Hepatocyte (in vitro differentiated cells): Measurements from ENCODE around the gene THRAP3. TPM values are rescaled to one million over a fixed set of nuclear protein-coding genes. Genes with fewer than 3 reads are reported as not detected.

Source experiments
- DNase-seq: peaks from one replicate; pipeline ENCODE4 v3.0.0-alpha.2; 2016; ENCODE audit warnings: low spot score
- H2AFZ ChIP-seq: fragments of 200-600 bp; sonication (generic); 2 replicates; pipeline ENCODE4 v1.6.0; 2016; ENCODE audit warnings: antibody characterized with exemption, mild to moderate bottlenecking
- H3K27ac ChIP-seq: fragments of 200-600 bp; sonication (generic); 2 replicates; pipeline ENCODE4 v1.5.1; 2016; ENCODE audit warnings: mild to moderate bottlenecking
- H3K27me3 ChIP-seq: fragments of 200-600 bp; sonication (generic); 2 replicates; pipeline ENCODE4 v1.6.1; 2016
- H3K36me3 ChIP-seq: fragments of 200-600 bp; sonication (generic); replicated peaks from 2 replicates; pipeline ENCODE4 v1.5.1; 2016; ENCODE audit warnings: low read depth; ENCODE audit not compliant: insufficient read depth
- H3K4me1 ChIP-seq: fragments of 200-600 bp; sonication (generic); 2 replicates; pipeline ENCODE4 v1.5.1; 2016; ENCODE audit warnings: mild to moderate bottlenecking, moderate library complexity; ENCODE audit not compliant: insufficient read depth
- H3K4me2 ChIP-seq: fragments of 200-600 bp; sonication (generic); 2 replicates; pipeline ENCODE4 v1.6.0; 2016
- H3K4me3 ChIP-seq: fragments of 200-600 bp; sonication (generic); 2 replicates; pipeline ENCODE4 v1.5.1; 2016; ENCODE audit warnings: mild to moderate bottlenecking
- H3K79me2 ChIP-seq: fragments of 200-600 bp; sonication (generic); 2 replicates; pipeline ENCODE4 v1.6.0; 2017; ENCODE audit warnings: mild to moderate bottlenecking
- H3K9me2 ChIP-seq: fragments of 200-600 bp; sonication (generic); replicated peaks from 2 replicates; pipeline ENCODE4 v1.6.0; 2017; ENCODE audit warnings: mild to moderate bottlenecking; ENCODE audit not compliant: insufficient read depth
- H3K9me3 ChIP-seq: fragments of 200-600 bp; sonication (generic); 2 replicates; pipeline ENCODE4 v1.5.1; 2016; ENCODE audit warnings: low read depth, mild to moderate bottlenecking
- H4K20me1 ChIP-seq: fragments of 200-600 bp; sonication (generic); 2 replicates; pipeline ENCODE4 v1.6.0; 2016; ENCODE audit warnings: mild to moderate bottlenecking; ENCODE audit not compliant: insufficient read depth, poor library complexity, severe bottlenecking
- EZH2 ChIP-seq: fragments of 200-600 bp; sonication (generic); IDR thresholded peaks from 2 replicates; pipeline ENCODE4 v1.6.1; 2016; ENCODE audit warnings: antibody characterized with exemption, mild to moderate bottlenecking, borderline replicate concordance
- EZH2phosphoT487 ChIP-seq: fragments of 200-600 bp; sonication (generic); IDR thresholded peaks from one replicate; pipeline ENCODE4 v1.6.1; 2018; ENCODE audit warnings: antibody characterized with exemption, mild to moderate bottlenecking, low read depth, moderate library complexity; ENCODE audit not compliant: unreplicated experiment, severe bottlenecking
- WGBS: methylation state at CpG from one replicate; pipeline ENCODE4 v1.1.6; 2016; ENCODE audit warnings: low lambda C conversion rate; ENCODE audit errors: missing lambda C conversion rate; 5-methylcytosine and 5-hydroxymethylcytosine counted together
- polyA plus RNA-seq: library from polyadenylated mRNA; unstranded; fragments of >200 nt; fragmentation: Nextera tagmentation; extraction: Ambion mirVana; gene quantifications from 2 replicates; pipeline ENCODE4 v1.2.1, GENCODE V29; 2016
- total RNA-seq: library from RNA; depleted of rRNA; stranded (reverse); fragments of >200 nt; gene quantifications from 2 replicates; pipeline ENCODE4 v1.2.3, GENCODE V29; 2014
- TF ChIP-seq, protein P1 (sequence below): fragments of 200-600 bp; sonication (generic); IDR thresholded peaks from 2 replicates; pipeline ENCODE4 v1.5.1; 2016; ENCODE audit warnings: antibody characterized with exemption, mild to moderate bottlenecking; ENCODE audit not compliant: poor library complexity

THRAP3 gene
- total and polyA plus RNA-seq, 2 experiments from 2014 or later = 45.8 to 82.7 TPM

- Histone ChIP-seq H3K4me2 (no peak overlapping the region), H3K79me2 (peaks cover 89% of the 10 kb centered on the region), H3K36me3 (no peaks in the 10 kb centered on the region), H3K27me3 (no peaks in the 10 kb centered on the region), H4K20me1 (peaks cover 21% of the 10 kb centered on the region), H3K9me2 (no peaks in the 10 kb centered on the region), H3K4me1 (peaks cover 13% of the 10 kb centered on the region), H2AFZ (no peak overlapping the region), H3K27ac (no peak overlapping the region), H3K4me3 (no peak overlapping the region), H3K9me3 (no peaks in the 10 kb centered on the region)
- no peak for TF ChIP-seq EZH2phosphoT487
- TF ChIP-seq, protein P1, sequence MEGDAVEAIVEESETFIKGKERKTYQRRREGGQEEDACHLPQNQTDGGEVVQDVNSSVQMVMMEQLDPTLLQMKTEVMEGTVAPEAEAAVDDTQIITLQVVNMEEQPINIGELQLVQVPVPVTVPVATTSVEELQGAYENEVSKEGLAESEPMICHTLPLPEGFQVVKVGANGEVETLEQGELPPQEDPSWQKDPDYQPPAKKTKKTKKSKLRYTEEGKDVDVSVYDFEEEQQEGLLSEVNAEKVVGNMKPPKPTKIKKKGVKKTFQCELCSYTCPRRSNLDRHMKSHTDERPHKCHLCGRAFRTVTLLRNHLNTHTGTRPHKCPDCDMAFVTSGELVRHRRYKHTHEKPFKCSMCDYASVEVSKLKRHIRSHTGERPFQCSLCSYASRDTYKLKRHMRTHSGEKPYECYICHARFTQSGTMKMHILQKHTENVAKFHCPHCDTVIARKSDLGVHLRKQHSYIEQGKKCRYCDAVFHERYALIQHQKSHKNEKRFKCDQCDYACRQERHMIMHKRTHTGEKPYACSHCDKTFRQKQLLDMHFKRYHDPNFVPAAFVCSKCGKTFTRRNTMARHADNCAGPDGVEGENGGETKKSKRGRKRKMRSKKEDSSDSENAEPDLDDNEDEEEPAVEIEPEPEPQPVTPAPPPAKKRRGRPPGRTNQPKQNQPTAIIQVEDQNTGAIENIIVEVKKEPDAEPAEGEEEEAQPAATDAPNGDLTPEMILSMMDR = no peak
- TF ChIP-seq EZH2 = no peak
- 100% methylated on average over 1 of the region's 1 CpG for WGBS
- DNase-seq = no peak
Measured at GRCh38 chr1:36274201-36274600, 50.0 kb downstream of the THRAP3 start.

- Histone ChIP-seq H3K4me3 (no peak overlapping the region), H3K27ac (no peak overlapping the region), H3K9me2 (no peaks in the 10 kb centered on the region), H3K9me3 (no peaks in the 10 kb centered on the region), H3K36me3 (no peaks in the 10 kb centered on the region), H3K79me2 (peaks cover 88% of the 10 kb centered on the region), H3K4me1 (peaks cover 4% of the 10 kb centered on the region), H3K27me3 (no peaks in the 10 kb centered on the region), H3K4me2 (no peak overlapping the region), H2AFZ (no peak overlapping the region), H4K20me1 (peaks cover 14% of the 10 kb centered on the region)
- DNase-seq = no peak
- WGBS = 96% methylated on average over 6 of the region's 6 CpGs
- TF ChIP-seq EZH2phosphoT487 = no peak
- TF ChIP-seq, protein P1 = no peak
Measured at GRCh38 chr1:36276688-36277087, 52.4 kb downstream of the THRAP3 start.

- H3K27ac ChIP-seq = no peak overlapping the region
- H3K4me1 ChIP-seq = no peaks in the 10 kb centered on the region
- H3K4me3 ChIP-seq = no peak overlapping the region
- H3K79me2 ChIP-seq = peaks cover 69% of the 10 kb centered on the region
- 76% methylated on average over 2 of the region's 2 CpGs for WGBS
- DNase-seq = no peak
- H3K9me2 ChIP-seq = no peaks in the 10 kb centered on the region
- H3K36me3 ChIP-seq = no peaks in the 10 kb centered on the region
- H2AFZ ChIP-seq = no peak overlapping the region
- peaks cover 14% of the 10 kb centered on the region for H4K20me1 ChIP-seq
- TF ChIP-seq, protein P1 = no peak
- TF ChIP-seq EZH2phosphoT487 = no peak
- TF ChIP-seq EZH2 = no peak
- H3K27me3 ChIP-seq = no peaks in the 10 kb centered on the region
- no peaks in the 10 kb centered on the region for H3K9me3 ChIP-seq
- no peak overlapping the region for H3K4me2 ChIP-seq
Measured at GRCh38 chr1:36279110-36279788, 55.0 kb downstream of the THRAP3 start.
